Kidney epithelial cell (primary cell): ENCODE data around the gene GOT1. TPM values are rescaled to one million over a fixed set of nuclear protein-coding genes. Genes with fewer than 3 reads are reported as not detected.

Source experiments
- DNase-seq: peaks from one replicate; pipeline ENCODE4 v3.0.0-alpha.2; 2010; ENCODE audit warnings: low read depth
- H3K27me3 ChIP-seq: 2 replicates; pipeline ENCODE4 v1.6.0; 2011; ENCODE audit warnings: low read length; ENCODE audit not compliant: control insufficient read depth, insufficient read depth
- H3K36me3 ChIP-seq: 2 replicates; pipeline ENCODE4 v1.5.1; 2011; ENCODE audit warnings: low read length; ENCODE audit not compliant: control insufficient read depth, insufficient read depth
- H3K4me3 ChIP-seq: 2 replicates; pipeline ENCODE4 v1.5.1; 2011; ENCODE audit warnings: low read depth, mild to moderate bottlenecking, control low read depth, low read length
- total RNA-seq: library from RNA; depleted of rRNA; stranded (reverse); fragments of >200 nt; gene quantifications from 2 replicates; pipeline ENCODE4 v1.2.3, GENCODE V29; 2015
- TF ChIP-seq, protein P1 (sequence below): IDR thresholded peaks from 2 replicates; pipeline ENCODE4 v1.5.1; 2011; ENCODE audit warnings: mild to moderate bottlenecking, moderate library complexity, low read length, control low read depth, inconsistent platforms; ENCODE audit not compliant: insufficient read depth, poor library complexity, severe bottlenecking

Gene GOT1
- total RNA-seq, 1 donor from 2014 or later, result 73.7 TPM

DNA sequence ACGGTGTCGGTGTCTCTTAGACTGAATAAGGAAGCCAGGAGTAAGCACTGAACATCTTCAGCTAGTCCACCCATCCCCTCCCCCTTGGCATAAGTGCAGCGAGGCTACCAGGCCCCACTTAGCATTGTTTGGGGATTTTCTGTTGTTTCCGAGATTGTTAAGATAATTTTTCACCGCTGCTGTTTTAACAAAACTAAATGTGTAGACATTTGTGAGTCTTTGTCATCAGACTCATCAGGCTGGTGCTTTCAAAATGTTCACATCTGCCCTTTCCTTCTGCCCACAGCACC is 21.0 kb upstream of the GOT1 start:
- no peak for DNase-seq
- TF ChIP-seq, protein P1, sequence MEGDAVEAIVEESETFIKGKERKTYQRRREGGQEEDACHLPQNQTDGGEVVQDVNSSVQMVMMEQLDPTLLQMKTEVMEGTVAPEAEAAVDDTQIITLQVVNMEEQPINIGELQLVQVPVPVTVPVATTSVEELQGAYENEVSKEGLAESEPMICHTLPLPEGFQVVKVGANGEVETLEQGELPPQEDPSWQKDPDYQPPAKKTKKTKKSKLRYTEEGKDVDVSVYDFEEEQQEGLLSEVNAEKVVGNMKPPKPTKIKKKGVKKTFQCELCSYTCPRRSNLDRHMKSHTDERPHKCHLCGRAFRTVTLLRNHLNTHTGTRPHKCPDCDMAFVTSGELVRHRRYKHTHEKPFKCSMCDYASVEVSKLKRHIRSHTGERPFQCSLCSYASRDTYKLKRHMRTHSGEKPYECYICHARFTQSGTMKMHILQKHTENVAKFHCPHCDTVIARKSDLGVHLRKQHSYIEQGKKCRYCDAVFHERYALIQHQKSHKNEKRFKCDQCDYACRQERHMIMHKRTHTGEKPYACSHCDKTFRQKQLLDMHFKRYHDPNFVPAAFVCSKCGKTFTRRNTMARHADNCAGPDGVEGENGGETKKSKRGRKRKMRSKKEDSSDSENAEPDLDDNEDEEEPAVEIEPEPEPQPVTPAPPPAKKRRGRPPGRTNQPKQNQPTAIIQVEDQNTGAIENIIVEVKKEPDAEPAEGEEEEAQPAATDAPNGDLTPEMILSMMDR, result no peak
- Histone ChIP-seq H3K27me3 (peaks cover 30% of the 10 kb centered on the region), H3K4me3 (no peak overlapping the region), H3K36me3 (no peaks in the 10 kb centered on the region)

DNA sequence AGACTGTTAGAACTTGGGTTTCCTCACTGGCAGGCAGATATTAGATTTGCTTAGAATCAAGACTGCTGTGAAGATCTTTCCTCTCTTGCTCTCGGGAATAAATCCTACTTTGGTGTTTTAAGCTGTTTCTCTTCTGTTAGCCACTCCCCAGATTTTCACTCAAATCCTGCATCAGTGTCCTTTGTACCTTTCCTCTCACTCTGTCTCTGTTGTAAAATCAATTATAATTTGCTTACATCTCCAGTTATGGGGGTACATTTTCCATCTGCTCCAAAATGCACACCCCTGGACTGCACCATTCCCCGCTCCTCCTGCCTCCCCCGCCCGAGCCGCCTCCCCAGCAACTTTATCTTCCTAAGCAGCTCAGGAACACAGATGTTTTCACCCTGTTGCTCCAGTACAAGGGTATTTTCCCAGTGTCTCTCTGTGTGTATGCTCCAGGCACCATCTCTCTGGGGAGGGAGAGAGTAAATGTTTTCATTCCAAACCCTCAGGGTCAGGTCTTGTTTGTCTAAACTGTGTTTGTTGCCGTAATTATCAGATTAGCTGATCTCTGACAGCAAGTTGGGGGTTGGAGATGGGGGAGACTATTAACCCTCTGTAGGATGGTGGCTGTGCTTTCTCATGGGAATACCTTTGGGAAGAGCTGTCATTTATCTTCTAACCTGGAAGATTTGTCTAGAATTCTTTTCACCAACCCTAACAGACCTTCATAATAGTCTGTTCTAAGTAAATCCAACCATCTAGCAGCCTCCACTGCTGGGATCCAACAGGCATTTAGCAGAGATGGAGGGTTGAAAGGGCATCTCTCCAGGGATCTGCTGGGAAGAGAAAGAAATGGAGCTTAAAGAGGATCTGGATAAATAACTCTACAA is 20.4 kb upstream of the GOT1 start:
- no peak overlapping the region for H3K4me3 ChIP-seq
- H3K27me3 ChIP-seq, result peaks cover 32% of the 10 kb centered on the region
- H3K36me3 ChIP-seq, result no peaks in the 10 kb centered on the region
- no peak for DNase-seq
- TF ChIP-seq, protein P1, result no peak

DNA sequence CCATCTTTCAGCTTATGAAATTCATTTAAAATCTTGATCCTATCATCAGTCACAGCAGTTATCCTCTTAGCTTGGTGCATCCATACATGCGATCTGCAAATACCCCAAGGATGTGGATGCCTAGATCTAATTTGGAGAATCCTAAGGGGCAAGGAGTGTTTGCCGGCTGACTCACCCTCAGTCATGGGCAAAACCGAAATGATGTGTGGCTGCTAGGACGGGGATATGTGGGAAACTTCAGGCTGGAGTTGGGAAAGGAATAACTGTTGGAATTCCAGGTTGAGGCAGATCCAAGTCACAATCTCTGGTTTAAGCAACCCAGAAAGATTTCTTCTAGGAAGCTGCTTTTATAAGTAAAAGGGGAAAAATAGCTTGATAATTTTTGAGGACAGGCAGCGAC is 19.7 kb upstream of the GOT1 start:
- peaks cover 34% of the 10 kb centered on the region for H3K27me3 ChIP-seq
- no peak for DNase-seq
- no peak overlapping the region for H3K4me3 ChIP-seq
- TF ChIP-seq, protein P1, result no peak
- H3K36me3 ChIP-seq, result no peaks in the 10 kb centered on the region

DNA sequence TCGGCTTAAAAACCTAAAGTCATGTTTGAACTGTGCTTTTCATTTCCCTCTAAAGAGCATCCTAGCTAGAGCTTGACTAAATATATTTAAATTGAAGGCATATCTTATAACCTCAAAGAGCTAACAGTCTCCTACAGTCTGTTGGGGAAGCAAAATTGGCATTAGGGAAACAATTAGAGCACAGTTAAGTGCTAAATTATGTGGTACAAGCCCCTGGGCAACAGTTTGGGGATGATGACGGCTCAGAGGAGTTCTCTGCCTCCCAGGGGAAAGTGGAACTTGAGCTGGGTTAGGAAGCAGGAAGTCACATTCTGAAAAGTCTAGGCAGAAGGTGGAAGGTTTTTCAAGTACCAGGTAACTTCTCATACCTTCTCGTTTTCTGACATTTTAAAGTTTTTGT is 18.6 kb upstream of the GOT1 start:
- TF ChIP-seq, protein P1, result no peak
- no peak overlapping the region for H3K4me3 ChIP-seq
- peaks cover 33% of the 10 kb centered on the region for H3K27me3 ChIP-seq
- no peaks in the 10 kb centered on the region for H3K36me3 ChIP-seq
- no peak for DNase-seq

DNA sequence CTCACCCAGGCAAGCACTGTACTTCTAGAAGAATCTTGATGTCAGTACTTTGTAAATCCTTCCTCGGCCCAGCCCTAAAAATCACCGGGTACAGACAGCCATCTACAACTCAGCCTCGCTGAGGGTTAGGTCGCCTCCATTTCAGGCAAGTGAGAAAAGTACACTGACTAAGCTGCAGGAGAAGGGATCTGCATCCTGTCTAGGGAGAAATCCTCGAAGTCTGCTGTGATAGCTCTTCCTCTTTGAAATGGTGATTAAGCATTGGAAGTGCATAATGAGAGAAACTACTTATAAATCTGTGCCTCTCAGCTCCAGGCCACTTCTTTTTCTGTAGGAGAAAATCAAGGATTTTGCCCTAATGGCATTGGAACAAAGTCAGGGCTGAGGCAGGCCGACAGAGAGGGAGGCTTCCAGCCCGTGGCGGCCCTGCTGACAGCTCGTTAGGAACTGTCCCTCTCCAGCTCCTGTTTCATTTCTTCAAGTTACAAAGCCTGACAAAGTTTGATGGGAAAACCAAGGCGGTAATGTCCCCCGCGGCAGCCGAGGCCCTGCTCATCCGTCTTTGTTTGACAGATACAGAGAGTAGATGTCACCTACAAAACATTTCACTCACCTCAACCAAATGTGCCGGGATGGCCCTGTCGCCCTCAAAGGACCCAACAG is 14.1 kb upstream of the GOT1 start:
- TF ChIP-seq, protein P1, result no peak
- H3K4me3 ChIP-seq, result no peak overlapping the region
- DNase-seq, result no peak
- H3K27me3 ChIP-seq, result peaks cover 14% of the 10 kb centered on the region
- no peaks in the 10 kb centered on the region for H3K36me3 ChIP-seq
